Fibroblast of skin of back (primary cell): ENCODE measurements around the gene TMEM191C.
"Not testable (repeated sequence)": the region's sequence is repeated elsewhere in the genome, so short reads cannot be mapped to it uniquely, and the experiment has no call there.

Source experiments
- DNase-seq: peaks from one replicate; pipeline ENCODE4 v3.0.0-alpha.2; 2013

The TMEM191C gene

DNA sequence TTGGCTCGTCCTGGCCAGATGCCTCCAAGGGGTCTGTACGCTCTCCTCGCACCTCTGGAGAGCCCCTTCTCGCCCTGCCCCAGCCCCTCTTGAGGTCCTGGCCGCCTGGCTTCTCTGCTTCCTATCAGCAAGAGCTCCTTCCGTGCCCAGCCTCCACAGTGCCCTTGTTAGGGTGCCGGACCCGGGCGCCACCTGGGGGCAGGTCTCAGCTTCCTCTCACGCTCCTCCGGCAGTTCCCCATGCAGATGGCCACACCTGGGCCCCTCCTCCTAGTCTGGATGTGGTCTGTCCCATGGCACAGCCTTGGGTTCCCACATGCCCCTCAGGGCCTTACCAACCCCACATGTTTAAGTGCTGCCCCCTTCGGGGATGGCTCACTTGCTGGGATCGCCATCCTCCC lies 6.5 kb downstream of the TMEM191C start:
- DNase-seq, result not testable (repeated sequence)

DNA sequence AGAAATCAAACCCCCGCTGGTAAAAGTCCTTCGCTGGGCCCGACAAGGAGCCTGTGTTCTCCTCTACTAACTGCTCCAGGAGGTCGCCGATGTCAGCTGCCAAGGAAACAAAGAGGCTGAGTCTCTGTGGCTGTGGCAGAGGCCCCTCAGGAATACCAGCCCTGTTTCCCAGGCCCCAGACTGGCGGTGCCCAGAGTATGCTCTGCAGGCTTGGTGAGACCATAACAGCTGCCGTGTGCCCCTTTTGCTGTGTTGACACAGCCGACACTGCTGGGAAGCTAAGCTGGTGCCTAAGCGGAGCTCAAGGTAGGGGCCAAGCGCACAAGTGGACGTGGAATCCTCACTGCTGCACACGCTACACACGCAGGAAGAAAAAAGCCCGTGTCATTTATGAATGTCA lies 16.9 kb downstream of the TMEM191C start:
- not testable (repeated sequence) for DNase-seq

DNA sequence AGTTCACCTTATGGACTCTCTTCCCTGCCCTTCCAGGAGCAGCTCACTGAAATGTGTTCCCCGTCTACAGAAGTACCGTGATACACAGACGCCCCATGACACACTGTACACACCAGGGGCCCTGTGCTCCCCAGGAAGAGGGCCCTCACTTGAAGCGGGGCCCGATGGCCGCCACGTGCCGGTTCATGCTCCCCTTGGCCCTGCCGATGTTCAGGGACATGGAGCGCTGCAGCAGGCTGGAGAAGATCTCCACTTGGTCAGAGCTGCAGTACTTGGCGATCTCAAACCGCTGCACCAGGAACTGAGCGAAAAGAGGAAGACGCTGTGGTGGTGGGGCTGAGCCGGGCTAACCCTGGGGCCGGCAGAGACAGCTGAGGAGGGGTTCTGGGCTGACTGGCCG lies 20.5 kb downstream of the TMEM191C start:
- not testable (repeated sequence) for DNase-seq

DNA sequence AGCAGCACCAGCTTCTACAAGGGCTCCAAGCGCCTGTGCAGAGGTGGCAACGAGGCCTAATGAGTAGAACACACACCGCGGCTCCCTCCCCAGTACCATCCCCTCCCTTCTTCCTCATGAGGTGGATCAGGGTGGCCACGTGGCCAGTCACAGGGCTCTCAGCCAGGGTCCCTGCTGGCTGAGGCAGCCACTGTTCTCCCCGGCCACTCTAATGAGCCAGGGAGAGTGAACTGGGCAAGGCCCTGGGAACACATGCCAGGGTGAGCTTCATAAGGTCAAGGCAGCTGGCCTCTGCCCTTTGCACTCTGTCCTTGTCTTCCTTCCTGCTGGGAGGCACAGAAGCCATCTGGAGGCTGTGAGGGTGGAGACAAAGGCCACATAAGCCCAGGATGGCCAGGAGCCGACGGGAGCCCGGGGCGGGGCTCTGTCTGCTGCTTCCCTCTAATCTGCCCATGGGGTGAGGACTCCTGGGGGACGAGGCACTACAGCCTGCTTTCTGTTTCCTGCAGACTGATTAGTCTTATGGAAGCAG lies 22.0 kb downstream of the TMEM191C start:
- DNase-seq, result not testable (repeated sequence)

DNA sequence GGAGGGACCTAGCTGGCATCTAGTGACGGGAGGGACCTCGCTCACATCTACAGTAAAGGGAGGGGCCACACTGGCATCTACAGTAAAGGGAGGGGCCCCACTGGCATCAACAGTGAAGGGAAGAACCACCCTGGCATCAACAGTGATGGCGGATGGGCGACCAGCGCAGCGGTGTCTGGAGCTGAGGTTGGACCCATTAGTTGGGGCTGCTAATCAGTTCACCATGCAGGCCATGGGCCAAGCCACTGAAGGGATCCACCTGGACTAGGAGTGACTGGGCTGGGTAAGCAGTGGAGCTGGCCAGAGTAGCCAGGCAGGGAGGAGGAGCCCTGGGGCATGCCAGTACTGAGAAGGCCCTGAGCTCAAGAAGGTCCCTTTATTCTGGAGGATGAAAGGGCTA lies 23.4 kb downstream of the TMEM191C start:
- not testable (repeated sequence) for DNase-seq

DNA sequence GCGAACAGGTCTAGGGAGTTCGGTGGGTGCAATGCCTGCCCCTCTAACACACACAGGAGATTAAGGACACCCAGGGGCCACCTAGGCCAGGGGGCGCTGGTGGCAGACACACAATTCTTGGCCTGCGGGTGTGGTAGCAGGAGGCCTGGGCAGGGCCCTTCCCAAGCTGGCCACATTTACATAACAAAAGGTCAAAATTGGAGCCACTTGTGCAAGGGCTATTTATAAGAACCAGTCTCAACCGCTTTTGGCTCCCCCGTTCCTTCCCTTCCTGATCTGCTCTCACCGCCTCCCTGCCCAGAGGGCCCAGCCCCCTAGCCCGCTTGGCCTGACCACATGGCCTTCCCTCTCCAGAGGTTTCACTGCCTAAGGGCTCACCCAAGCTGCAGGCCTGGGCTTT lies 25.1 kb downstream of the TMEM191C start:
- DNase-seq, result not testable (repeated sequence)

DNA sequence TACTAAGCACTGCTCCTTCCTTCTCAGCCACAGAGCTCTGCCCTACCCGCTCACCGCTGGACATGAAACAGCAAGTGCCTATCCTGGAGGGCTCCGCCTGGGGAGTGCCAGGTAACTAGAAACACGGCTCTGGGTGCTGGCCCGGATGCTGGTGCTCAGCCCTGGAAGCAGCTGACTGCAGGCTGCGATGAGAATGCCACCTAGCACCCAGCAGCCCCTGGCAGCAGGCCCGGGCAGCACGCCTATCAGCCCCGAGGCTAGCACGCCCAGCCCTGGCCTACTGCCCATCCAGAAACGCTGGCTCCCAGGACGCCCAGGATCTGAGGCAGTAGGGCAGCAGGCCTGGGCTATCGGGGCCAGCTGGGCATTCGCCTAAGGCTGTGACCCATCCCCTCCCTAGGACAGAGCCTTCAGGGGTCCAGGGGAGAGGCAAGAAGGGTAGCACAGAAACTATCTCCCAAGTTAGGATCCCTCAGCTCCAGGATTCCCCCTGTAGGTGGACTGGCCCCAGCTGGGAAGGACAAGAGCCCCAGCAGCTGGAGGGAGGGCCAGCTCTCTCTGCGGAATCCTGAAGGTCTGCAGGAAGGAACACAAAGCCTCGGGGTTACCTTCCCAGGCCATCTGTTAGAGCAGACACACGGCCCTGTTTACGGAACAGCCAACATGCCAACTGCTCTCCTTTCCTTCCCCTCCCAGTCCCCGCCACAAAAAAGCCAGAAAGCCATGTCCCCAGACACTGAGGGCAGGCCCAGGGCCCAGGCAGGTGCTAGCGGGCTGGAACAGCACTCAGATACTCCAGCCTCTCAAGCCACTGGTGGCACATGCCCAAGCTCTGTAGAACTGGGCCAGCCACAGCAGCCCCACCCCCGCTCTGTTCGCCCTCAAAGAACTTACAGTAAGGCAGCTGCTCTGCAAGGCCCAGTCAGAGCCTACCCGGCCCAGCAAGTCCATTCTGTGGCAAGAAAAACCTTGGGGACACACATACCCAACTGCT lies 26.9 kb downstream of the TMEM191C start:
- not testable (repeated sequence) for DNase-seq

DNA sequence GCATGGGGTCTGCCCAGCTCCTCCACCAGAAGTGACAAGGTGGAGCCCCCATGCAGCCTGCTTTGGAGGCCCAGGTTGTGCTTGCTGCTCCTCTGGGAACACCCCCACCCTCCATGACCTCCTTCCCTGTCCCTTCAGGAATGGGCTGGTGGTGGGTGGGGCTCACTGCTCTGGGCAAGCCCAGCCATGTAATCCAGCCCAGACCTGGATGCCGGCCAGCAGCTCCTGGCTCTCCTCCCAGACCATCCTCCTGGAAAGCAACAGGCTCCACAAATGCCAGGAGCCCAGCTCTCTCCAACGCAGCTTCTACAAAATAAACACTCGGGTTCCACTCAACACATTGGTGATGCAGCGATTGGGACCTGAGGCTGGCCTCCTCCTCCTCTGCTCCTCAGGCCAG lies 30.8 kb downstream of the TMEM191C start:
- DNase-seq, result not testable (repeated sequence)

DNA sequence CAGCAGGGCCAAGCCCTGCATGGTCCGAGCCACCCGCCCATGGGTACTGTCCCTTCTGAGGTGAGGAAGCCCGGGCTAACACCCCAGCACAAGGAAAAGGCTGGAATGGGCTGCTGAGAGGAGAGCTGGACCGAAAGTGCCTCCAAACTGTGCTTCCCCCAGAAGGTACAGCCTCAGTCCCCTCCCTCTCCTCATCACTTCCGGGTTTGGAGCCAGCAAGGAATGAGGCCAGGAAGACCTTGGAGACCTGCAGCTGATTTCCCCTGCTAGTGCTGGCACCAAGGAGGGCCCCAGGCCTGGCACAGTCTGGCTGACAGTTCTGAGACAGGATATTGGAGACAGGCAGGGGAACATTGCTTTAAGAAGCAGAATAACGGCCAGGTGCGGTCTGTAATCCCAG lies 31.3 kb downstream of the TMEM191C start:
- DNase-seq, result not testable (repeated sequence)

DNA sequence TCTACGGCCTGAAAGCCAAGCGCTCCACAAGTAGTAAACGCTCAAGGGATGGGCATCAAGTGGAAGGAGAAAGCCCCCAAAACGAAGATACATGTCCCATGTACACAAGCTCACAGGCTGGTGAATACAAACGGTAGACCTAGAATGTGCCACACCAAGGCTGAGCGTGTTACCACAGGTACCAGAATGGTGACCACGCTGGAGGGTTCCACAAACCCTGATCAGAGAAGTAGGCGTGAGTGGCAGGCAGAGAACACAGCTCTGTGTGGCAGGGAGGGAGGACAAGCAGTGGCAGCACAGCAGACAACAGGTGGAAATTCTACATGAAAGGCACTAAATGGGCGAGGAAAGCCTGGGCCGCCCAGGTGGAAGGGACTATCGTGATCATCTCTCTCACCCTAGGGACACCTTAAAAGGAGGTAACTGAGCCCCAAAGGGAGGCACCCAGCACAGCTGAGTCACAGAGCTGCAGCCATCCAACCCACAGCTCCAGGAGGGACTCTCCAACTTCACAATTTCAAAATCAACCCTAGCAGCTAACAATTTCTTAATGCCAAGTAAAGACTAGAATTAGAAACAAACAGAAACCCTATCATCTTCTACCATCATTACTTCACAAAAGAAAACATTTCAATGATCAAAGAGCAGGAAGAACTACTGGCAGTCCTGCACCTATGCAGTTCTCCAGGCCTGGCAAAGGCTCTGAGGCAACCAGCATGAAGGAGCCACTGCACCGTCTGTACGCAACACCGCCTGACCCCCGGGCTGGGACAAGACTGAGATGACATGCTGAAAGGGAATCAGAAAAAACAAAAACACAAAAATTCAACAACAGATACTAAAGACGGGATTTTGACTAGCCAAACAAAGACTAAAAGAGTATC lies 32.7 kb downstream of the TMEM191C start:
- not testable (repeated sequence) for DNase-seq

DNA sequence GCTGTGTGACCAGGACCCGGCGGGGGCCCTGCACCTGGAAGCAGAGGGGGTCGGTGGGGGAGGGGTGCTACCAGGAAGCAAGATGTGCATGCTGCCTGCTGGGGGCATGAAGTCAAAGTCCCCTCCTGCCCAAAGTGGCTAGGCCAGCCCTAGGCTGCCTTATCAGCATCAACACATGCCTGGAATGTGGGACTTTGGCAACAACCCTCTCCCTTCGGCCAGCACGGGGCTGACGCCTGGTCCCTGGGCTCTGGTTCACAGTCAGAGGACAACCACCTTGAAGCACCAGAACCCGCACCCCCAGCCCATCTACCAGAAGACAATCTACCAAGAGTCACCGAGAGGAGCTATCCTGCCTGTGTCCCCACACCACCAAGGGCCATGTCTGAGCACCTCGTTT lies 43.2 kb downstream of the TMEM191C start:
- DNase-seq, result not testable (repeated sequence)

DNA sequence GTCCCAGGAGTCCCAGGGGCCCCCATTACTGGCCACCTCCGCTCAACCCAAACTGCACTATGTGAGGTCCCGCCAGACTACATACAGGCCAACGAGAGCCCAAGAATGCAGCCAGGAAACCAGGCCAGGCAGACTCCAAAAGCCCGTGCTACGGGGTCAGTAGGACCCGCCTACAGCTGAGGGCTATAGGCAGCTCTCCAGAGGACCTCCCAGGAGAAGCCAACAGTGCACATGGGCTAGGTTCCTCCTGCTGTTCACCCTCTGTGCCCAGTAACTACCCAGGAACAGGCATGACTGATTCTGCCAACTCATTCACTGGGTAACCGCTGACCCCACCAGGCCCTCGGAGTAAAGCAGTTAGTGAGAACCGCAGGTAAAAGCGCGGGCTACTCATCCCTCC lies 44.8 kb downstream of the TMEM191C start:
- DNase-seq, result not testable (repeated sequence)

DNA sequence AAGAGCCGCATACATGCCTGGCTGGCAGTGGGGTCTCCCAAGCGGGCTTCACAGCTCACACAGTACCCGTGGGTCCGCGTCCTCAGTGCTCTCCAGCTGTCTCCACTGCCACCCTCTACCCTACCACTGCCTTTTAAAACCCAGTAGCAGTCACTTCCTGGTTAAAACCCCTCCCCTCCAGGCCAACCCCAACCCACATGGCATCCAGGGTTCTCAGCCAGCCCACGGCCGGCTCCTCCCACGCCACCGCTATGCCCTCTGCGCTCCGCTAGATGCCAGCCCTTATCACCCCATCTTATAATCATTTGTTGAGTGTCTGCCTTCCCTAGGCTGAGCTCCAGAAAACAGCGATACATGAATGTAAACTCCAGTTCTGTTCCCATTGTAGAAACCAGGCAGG lies 46.9 kb downstream of the TMEM191C start:
- not testable (repeated sequence) for DNase-seq

DNA sequence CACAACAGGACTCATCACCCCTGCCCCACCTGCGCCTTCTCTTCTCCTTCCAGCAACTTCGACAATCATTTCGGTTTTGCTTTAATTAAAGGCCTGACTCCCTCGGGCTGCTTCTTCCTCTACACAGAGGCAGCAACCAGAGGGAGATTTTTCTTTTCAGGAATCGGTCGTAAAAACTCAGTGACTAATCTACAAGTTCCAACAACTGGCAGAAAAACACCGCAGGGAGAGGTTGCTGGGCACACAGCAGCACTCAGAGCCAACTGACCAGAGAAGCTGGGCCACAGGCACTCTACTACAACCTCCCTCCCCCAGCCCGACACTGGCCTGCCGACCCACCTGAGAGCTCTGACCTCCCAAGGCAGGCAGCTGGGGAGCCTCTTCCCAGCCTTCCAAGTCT lies 48.0 kb downstream of the TMEM191C start:
- DNase-seq, result not testable (repeated sequence)

DNA sequence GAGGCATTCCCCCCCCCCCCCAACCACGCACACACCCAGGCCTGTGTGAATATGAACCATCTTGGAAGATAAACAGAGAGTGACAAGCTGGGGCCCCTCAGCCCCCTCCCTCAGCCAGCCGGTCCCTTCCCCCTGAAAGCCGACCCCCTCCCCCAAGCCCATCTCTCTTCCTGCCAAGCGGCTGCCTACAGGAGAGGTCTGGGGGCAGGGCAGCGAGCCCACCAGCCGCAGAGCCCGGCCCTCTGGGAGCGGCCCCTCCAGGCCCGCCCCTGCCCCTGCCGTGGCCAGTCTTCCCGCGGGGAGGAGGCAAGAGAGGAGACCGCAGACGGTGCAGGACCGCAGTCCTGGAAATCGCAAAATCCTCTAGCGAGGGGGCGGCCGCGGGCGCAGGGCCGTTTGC lies 49.3 kb downstream of the TMEM191C start:
- DNase-seq, result not testable (repeated sequence)

DNA sequence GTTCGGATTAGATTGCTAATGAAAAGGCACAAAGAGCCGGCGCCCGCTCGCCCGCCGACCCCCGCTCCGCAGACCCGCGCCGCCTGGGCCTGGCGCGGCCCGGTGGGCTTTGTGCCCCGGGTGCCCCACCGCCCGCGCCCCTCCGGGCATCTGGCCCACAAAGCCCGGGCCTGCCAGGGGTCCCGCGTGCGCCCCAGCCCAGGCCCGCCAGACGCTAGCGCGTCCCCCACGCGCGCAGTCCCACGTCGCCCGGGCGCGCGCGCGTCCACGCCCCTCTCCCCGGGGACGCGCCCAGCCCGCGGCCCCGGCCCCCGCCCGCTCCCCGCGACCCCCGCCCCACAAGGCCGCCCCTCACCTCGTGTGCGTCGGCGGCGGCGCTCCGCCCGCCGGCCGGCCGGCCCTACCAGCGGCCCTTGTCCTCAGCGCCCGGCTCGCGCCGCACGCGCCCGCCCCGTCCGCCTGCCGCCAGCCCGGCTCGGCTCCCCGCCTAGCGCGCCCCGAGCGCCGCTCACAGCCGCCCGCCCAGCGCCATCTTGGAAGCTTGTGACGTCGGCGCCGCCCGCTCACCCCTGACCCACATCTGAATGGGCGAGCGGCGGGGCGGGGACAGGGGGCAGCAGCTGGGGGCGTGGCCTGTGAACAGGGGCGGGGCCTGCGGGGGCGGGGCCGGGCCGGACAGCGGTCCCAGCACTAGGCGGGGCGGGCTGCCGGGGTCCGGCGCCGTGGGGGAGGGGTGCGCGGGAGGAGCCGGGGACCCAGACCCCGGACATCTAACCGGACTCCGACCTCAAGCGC lies 50.0 kb downstream of the TMEM191C start:
- DNase-seq, result not testable (repeated sequence)
